Prostate gland (tissue), 2 donors: ENCODE results near the gene TAS2R5.
"Not testable (repeated sequence)": the region's sequence is repeated elsewhere in the genome, so short reads cannot be mapped to it uniquely, and the experiment has no call there.

Experiments used
- POLR2A ChIP-seq: fragments of 450-650 bp; IDR thresholded peaks from one replicate; pipeline ENCODE4 v1.6.1; 2016; ENCODE audit warnings: antibody characterized with exemption, mild to moderate bottlenecking
- POLR2AphosphoS5 ChIP-seq: sonication (generic); formaldehyde crosslinking; IDR thresholded peaks from one replicate; pipeline ENCODE4 v1.6.1; 2017; ENCODE audit warnings: antibody characterized with exemption
- TF ChIP-seq, protein P1 (sequence below), 4 experiments: fragments of 200-600 bp in 2 of 4; fragments of 450-650 bp in 2 of 4; sonication (generic) in 2 of 4; IDR thresholded peaks; 1 replicate in 3 of 4; 2 replicates in 1 of 4; pipeline ENCODE4 v1.5.1; 2016 to 2019; ENCODE audit warnings: antibody characterized with exemption in 4 of 4, mild to moderate bottlenecking in 2 of 4, moderate library complexity in 2 of 4

GRCh38 chr7:141751904-141752303 is 38.1 kb upstream of the TAS2R5 start:
- TF ChIP-seq, protein P1, sequence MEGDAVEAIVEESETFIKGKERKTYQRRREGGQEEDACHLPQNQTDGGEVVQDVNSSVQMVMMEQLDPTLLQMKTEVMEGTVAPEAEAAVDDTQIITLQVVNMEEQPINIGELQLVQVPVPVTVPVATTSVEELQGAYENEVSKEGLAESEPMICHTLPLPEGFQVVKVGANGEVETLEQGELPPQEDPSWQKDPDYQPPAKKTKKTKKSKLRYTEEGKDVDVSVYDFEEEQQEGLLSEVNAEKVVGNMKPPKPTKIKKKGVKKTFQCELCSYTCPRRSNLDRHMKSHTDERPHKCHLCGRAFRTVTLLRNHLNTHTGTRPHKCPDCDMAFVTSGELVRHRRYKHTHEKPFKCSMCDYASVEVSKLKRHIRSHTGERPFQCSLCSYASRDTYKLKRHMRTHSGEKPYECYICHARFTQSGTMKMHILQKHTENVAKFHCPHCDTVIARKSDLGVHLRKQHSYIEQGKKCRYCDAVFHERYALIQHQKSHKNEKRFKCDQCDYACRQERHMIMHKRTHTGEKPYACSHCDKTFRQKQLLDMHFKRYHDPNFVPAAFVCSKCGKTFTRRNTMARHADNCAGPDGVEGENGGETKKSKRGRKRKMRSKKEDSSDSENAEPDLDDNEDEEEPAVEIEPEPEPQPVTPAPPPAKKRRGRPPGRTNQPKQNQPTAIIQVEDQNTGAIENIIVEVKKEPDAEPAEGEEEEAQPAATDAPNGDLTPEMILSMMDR (IDR thresholded peaks at IDR 0.05), result not testable (repeated sequence)
- not testable (repeated sequence) for TF ChIP-seq POLR2A, POLR2AphosphoS5
